Peyer's patch (tissue), 4 donors: Measurements from ENCODE around the gene ACP4. TPM values are rescaled to one million over a fixed set of nuclear protein-coding genes. Genes with fewer than 3 reads are reported as not detected.

Experiments
- DNase-seq, 3 donors: peaks; one replicate each; pipeline ENCODE4 v3.0.0-alpha.2; 2017 to 2019
- H3K27ac ChIP-seq, 4 donors: fragments of 200-600 bp; sonication (generic); one replicate each; pipeline ENCODE4 v1.5.1; 2016 to 2019
- H3K27me3 ChIP-seq, 2 donors: fragments of 200-600 bp; sonication (generic); one replicate each; pipeline ENCODE4 v1.5.1; 2019
- H3K36me3 ChIP-seq, 3 donors: fragments of 200-600 bp; sonication (generic); one replicate each; pipeline ENCODE4 v1.5.1; 2016 to 2019
- H3K4me1 ChIP-seq, 4 donors: fragments of 200-600 bp; sonication (generic); one replicate each; pipeline ENCODE4 v1.5.1; 2016 to 2019
- H3K4me3 ChIP-seq, 4 donors: fragments of 200-600 bp; sonication (generic); 1 replicate in 3 of 4; 2 replicates in 1 of 4; pipeline ENCODE4 v1.5.1; 2016 to 2019; ENCODE audit warnings: mild to moderate bottlenecking in 1 of 4
- H3K9me3 ChIP-seq, 4 donors: fragments of 200-600 bp; sonication (generic); one replicate each; pipeline ENCODE4 v1.5.1; 2016 to 2019; ENCODE audit warnings: mild to moderate bottlenecking in 1 of 4
- POLR2A ChIP-seq, 2 donors: fragments of 450-650 bp; IDR thresholded peaks; one replicate each; pipeline ENCODE4 v1.5.1; 2017; ENCODE audit warnings: antibody characterized with exemption in 2 of 2, mild to moderate bottlenecking in 2 of 2, moderate library complexity in 2 of 2
- total RNA-seq, 4 donors: library from RNA; depleted of rRNA; stranded (reverse); fragments of >200 nt; gene quantifications; one replicate each; pipeline ENCODE4 v1.1.0, GENCODE V29; 2016
- TF ChIP-seq, protein P1 (sequence below), 6 experiments: fragments of 450-650 bp in 4 of 6; fragments of 200-600 bp in 2 of 6; sonication (generic) in 1 of 6; IDR thresholded peaks; one replicate each; pipeline ENCODE4 v1.5.1; 2017 to 2019; ENCODE audit warnings: antibody characterized with exemption in 6 of 6, mild to moderate bottlenecking in 3 of 6, moderate library complexity in 1 of 6

The ACP4 gene
- total RNA-seq, 4 donors from 2014 or later: not detected

DNA sequence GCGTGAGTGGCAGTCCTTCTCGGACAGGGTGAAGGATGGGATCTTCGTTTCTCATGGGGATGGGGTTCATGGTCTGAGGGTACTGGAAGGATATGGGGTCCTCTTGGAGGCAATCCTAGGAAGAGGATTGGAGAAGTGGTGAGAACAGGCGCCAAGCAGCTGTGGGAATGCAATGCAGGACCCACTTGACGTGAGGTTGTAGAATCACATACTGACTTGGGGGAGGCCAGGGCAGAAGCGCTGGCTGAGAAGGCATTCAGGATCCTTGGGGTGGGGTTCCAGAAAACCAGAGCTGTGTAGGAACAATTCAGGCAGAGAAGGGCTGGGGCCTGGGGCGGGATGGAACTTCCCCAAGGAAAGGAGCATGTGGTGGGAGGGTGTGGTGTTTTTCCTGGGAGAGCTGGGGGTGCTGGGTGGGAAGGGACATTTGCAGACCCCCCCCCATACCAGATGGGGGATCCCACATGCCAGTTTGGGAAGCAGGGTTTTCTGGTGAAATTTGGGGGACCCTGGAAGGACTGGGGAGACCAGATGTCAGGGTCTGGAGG is 32.5 kb downstream of the ACP4 start:
- peaks cover 3 to 21% (median 7%) of the 10 kb centered on the region in 4 donors for H3K4me1 ChIP-seq
- no peak overlapping the region for H3K4me3 ChIP-seq
- TF ChIP-seq POLR2A (IDR thresholded peaks at IDR 0.05): no peak
- TF ChIP-seq, protein P1, sequence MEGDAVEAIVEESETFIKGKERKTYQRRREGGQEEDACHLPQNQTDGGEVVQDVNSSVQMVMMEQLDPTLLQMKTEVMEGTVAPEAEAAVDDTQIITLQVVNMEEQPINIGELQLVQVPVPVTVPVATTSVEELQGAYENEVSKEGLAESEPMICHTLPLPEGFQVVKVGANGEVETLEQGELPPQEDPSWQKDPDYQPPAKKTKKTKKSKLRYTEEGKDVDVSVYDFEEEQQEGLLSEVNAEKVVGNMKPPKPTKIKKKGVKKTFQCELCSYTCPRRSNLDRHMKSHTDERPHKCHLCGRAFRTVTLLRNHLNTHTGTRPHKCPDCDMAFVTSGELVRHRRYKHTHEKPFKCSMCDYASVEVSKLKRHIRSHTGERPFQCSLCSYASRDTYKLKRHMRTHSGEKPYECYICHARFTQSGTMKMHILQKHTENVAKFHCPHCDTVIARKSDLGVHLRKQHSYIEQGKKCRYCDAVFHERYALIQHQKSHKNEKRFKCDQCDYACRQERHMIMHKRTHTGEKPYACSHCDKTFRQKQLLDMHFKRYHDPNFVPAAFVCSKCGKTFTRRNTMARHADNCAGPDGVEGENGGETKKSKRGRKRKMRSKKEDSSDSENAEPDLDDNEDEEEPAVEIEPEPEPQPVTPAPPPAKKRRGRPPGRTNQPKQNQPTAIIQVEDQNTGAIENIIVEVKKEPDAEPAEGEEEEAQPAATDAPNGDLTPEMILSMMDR (IDR thresholded peaks at IDR 0.05): no peak
- no peaks in the 10 kb centered on the region for H3K36me3 ChIP-seq
- H3K9me3 ChIP-seq: no peaks in the 10 kb centered on the region
- DNase-seq: peak in 1 of 3 donors; percentile 35
- H3K27ac ChIP-seq: peak overlapping the region in 2 of 4 donors; percentile 7 to 56
- H3K27me3 ChIP-seq: no peaks in the 10 kb centered on the region

DNA sequence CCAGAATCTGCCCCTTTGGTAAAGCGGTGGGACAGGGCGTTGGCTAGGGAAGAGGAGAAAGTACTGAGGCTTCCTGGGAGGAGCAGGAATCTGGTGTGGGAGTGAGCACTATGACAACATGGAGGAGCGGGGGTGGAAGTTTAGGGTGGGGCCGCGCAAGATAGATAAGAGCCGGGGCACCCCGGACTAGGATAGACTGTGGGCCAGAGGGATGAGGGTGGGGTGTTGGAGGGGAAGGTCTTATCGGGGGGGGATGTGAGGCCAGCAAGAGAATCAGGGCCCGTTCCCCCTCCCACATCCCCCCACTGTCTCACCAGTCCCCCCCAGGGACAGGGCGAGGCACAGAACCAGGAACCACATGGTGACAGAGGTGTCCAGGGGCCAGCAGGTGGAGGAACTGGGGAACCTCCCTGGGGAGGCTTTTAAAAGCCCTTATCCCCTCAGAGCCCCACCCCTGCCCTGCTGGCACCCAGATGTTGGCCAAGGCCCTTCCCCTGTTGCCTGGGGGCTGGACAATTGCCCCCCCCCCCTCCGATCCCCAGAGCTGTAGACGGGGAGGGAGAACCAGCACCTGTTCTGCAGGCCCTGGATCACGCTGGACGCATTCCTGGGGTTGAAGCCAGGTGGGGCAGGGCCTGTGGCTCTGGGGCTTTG is 33.3 kb downstream of the ACP4 start, which contains the start of gene KLK1:
Gene KLK1 (minus strand): TSS at position 399 of the 654 bp plus-strand sequence. CDS start 39 bp downstream, at position 360.
- no peak within 1 kb of the TSS for H3K4me3 ChIP-seq
- no peaks in the 10 kb centered on the region for H3K27me3 ChIP-seq
- peaks cover 0 to 13% (median 7%) of the 10 kb centered on the region in 4 donors for H3K4me1 ChIP-seq
- H3K9me3 ChIP-seq: no peaks in the 10 kb centered on the region
- TF ChIP-seq, protein P1 (IDR thresholded peaks at IDR 0.05): no peak
- TF ChIP-seq POLR2A (IDR thresholded peaks at IDR 0.05): no peak
- no peaks in the 10 kb centered on the region for H3K36me3 ChIP-seq
- DNase-seq: peak in 2 of 3 donors; percentile 73 to 80
- peak within 1 kb of the TSS in 2 of 4 donors; percentile 56 to 62 for H3K27ac ChIP-seq

DNA sequence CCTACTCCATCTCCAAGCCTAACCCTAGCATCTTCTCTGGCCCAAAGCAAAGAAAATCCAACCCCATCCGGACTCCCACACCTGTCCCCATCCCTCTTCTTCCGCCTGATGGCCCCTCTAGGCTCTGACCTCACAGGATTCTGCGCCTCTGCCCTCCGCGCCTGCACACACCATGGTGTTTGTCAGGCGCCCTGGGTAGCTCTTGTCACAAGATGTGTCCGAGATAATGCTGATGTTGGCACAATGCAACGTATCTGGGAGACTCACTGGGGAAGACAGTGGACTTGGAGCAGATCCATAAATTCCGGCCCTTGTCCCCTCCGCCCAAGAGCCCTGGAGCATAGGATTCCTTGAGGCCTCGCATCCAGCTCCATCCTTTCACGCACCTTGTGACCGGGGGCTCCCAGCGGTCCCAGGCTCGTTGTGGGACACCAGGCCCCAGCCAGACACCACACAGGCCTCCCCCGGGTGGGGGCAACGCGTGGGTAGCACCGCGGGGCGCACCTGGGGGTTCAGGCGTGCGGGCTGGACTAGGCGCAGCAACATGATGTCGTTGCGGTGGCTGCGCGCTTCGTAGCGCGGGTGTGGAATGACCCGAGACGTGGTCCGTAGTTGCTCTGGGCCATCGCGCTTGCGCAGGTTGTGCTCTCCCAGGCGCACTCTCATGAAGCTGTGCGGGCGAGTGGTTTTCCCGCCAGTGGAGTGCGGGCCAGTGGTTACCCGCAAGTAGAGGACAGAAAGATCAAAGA is 36.5 kb downstream of the ACP4 start:
- no peaks in the 10 kb centered on the region for H3K36me3 ChIP-seq
- no peak for DNase-seq
- TF ChIP-seq POLR2A (IDR thresholded peaks at IDR 0.05): no peak
- TF ChIP-seq, protein P1 (IDR thresholded peaks at IDR 0.05): no peak
- H3K4me3 ChIP-seq: no peak overlapping the region
- H3K9me3 ChIP-seq: no peaks in the 10 kb centered on the region
- H3K27me3 ChIP-seq: no peaks in the 10 kb centered on the region
- H3K27ac ChIP-seq: no peak overlapping the region
- no peaks in the 10 kb centered on the region for H3K4me1 ChIP-seq

DNA sequence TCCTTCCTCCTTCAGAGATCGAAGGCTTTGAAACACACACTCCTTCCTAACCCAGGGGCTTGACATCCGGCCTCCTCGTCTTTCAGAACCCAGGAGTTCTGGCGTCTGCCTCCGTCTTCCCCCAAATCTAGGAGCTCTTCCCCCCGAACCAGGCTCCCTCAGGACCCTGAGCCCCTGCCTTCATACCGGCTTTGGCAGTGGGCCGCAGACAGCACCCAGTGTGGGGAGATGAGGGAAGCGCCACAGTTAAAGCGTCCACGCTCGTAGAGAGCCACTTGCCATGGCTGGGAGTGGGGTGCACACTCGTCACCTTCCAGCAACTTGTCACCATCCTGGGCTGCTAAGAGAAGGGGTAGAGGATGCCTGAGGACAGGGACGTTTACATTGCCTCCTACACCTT is 37.3 kb downstream of the ACP4 start:
- Histone ChIP-seq H3K27me3 (no peaks in the 10 kb centered on the region), H3K4me3 (no peak overlapping the region), H3K36me3 (no peaks in the 10 kb centered on the region), H3K27ac (no peak overlapping the region), H3K4me1 (no peaks in the 10 kb centered on the region), H3K9me3 (no peaks in the 10 kb centered on the region)
- no peak for DNase-seq
- TF ChIP-seq, protein P1 (IDR thresholded peaks at IDR 0.05): no peak
- no peak for TF ChIP-seq POLR2A (IDR thresholded peaks at IDR 0.05)

DNA sequence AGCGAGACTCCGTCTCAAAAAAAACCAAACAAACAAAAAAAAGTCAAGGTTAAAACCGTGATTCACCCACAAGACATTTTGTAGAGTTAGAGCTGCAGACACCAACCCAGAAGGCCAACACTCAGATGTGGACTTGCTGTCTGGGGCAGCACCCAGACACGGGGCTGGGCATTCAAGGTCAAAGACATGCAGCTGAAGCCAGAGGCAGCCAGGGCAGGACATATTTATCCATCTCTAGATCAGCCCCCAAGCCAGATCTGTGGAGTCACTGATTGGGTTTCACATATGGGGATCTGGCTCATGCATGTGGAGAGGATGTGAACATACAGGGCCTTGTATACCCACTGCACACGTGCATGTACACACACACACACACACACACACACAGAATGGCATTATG is 39.6 kb downstream of the ACP4 start:
- no peaks in the 10 kb centered on the region for H3K36me3 ChIP-seq
- no peaks in the 10 kb centered on the region for H3K27me3 ChIP-seq
- no peak overlapping the region for H3K4me3 ChIP-seq
- no peaks in the 10 kb centered on the region for H3K9me3 ChIP-seq
- TF ChIP-seq, protein P1 (IDR thresholded peaks at IDR 0.05): no peak
- H3K27ac ChIP-seq: no peak overlapping the region
- no peak for DNase-seq
- no peaks in the 10 kb centered on the region for H3K4me1 ChIP-seq
